Osteocyte (in vitro differentiated cells): ENCODE measurements around the gene DCUN1D1. TPM values are rescaled to one million over a fixed set of nuclear protein-coding genes. Genes with fewer than 3 reads are reported as not detected.

Experiments used
- DNase-seq: peaks from one replicate; pipeline ENCODE4 v3.0.0; 2021; ENCODE audit warnings: mixed read lengths; ENCODE audit not compliant: unreplicated experiment; ENCODE audit errors: extremely low spot score
- H3K27ac Mint-ChIP-seq: one replicate; pipeline ENCODE4 v1.8.0; 2021; ENCODE audit warnings: mild to moderate bottlenecking, mixed read lengths; ENCODE audit not compliant: unreplicated experiment
- H3K27me3 Mint-ChIP-seq: one replicate; pipeline ENCODE4 v1.8.0; 2021; ENCODE audit warnings: mixed read lengths; ENCODE audit not compliant: unreplicated experiment
- H3K36me3 Mint-ChIP-seq: one replicate; pipeline ENCODE4 v1.8.0; 2021; ENCODE audit warnings: mixed read lengths; ENCODE audit not compliant: unreplicated experiment
- H3K4me1 Mint-ChIP-seq: one replicate; pipeline ENCODE4 v1.8.0; 2021; ENCODE audit warnings: mixed read lengths; ENCODE audit not compliant: unreplicated experiment
- H3K4me3 Mint-ChIP-seq: one replicate; pipeline ENCODE4 v1.8.0; 2021; ENCODE audit warnings: mild to moderate bottlenecking, moderate library complexity, mixed read lengths; ENCODE audit not compliant: unreplicated experiment
- H3K9me3 Mint-ChIP-seq: one replicate; pipeline ENCODE4 v1.8.0; 2021; ENCODE audit warnings: mixed read lengths; ENCODE audit not compliant: unreplicated experiment
- CTCF ChIP-seq: fragments of 200-600 bp; sonication (generic); IDR thresholded peaks from 2 replicates; pipeline ENCODE4 v1.5.0; 2021; ENCODE audit warnings: antibody characterized with exemption, mild to moderate bottlenecking, moderate library complexity
- total RNA-seq: library from RNA; stranded (reverse); gene quantifications from 2 replicates; pipeline ENCODE4 v1.2.1, GENCODE V29; 2021

DCUN1D1 gene
- total RNA-seq, 1 donor from 2014 or later: 56.5 TPM

GRCh38 chr3:182904164-182904563, 76.2 kb downstream of the DCUN1D1 start:
- Mint-ChIP-seq H3K36me3 (peaks cover 34% of the 10 kb centered on the region), H3K4me1 (no peaks in the 10 kb centered on the region), H3K27ac (no peak overlapping the region), H3K27me3 (no peaks in the 10 kb centered on the region), H3K4me3 (no peak overlapping the region), H3K9me3 (no peaks in the 10 kb centered on the region)
- no peak for DNase-seq
- TF ChIP-seq CTCF: peak; percentile 25

GRCh38 chr3:182902236-182902635, 78.1 kb downstream of the DCUN1D1 start:
- no peaks in the 10 kb centered on the region for H3K27me3 Mint-ChIP-seq
- H3K4me3 Mint-ChIP-seq: no peak overlapping the region
- peaks cover 40% of the 10 kb centered on the region for H3K36me3 Mint-ChIP-seq
- DNase-seq: no peak
- no peaks in the 10 kb centered on the region for H3K9me3 Mint-ChIP-seq
- no peak for TF ChIP-seq CTCF
- H3K27ac Mint-ChIP-seq: no peak overlapping the region
- no peaks in the 10 kb centered on the region for H3K4me1 Mint-ChIP-seq

DNA sequence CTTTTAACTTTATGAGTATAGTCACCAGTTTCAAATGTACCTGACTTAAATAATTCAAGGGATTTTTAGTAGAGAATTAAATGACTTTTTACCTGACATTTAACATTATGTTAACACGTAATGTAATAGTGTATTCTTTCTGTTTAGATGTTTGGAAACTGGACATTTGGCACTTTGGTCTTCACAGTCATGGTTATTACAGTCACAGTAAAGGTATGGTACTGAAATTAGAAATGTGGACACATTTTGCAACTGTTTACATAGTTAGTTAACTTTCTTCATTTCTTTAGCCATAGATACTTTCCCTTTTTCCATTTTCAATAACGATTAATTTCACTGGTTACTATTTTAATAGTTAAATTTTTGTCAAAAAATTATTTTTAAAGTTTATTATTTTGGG, 83.8 kb downstream of the DCUN1D1 start:
- H3K27me3 Mint-ChIP-seq: no peaks in the 10 kb centered on the region
- peaks cover 31% of the 10 kb centered on the region for H3K36me3 Mint-ChIP-seq
- no peak overlapping the region for H3K27ac Mint-ChIP-seq
- TF ChIP-seq CTCF: no peak
- peaks cover 2% of the 10 kb centered on the region for H3K4me1 Mint-ChIP-seq
- no peaks in the 10 kb centered on the region for H3K9me3 Mint-ChIP-seq
- DNase-seq: no peak
- no peak overlapping the region for H3K4me3 Mint-ChIP-seq

- peaks cover 2% of the 10 kb centered on the region for H3K4me1 Mint-ChIP-seq
- DNase-seq: no peak
- no peak overlapping the region for H3K27ac Mint-ChIP-seq
- H3K36me3 Mint-ChIP-seq: peaks cover 40% of the 10 kb centered on the region
- H3K27me3 Mint-ChIP-seq: no peaks in the 10 kb centered on the region
- H3K4me3 Mint-ChIP-seq: no peak overlapping the region
- no peak for TF ChIP-seq CTCF
- H3K9me3 Mint-ChIP-seq: no peaks in the 10 kb centered on the region
Observed at GRCh38 chr3:182895513-182896112, 84.7 kb downstream of the DCUN1D1 start.

- no peak for TF ChIP-seq CTCF
- no peak for DNase-seq
- H3K4me3 Mint-ChIP-seq: no peak overlapping the region
- H3K36me3 Mint-ChIP-seq: peaks cover 35% of the 10 kb centered on the region
- H3K27me3 Mint-ChIP-seq: no peaks in the 10 kb centered on the region
- no peaks in the 10 kb centered on the region for H3K9me3 Mint-ChIP-seq
- peaks cover 2% of the 10 kb centered on the region for H3K4me1 Mint-ChIP-seq
- H3K27ac Mint-ChIP-seq: no peak overlapping the region
Observed at GRCh38 chr3:182892226-182892625, 88.1 kb downstream of the DCUN1D1 start.
